ENCODE results near the gene ECT2.
A peak's percentile ranks its signal among the peaks of the same experiment; 100 is the strongest.
"Not testable (repeated sequence)": the region's sequence is repeated elsewhere in the genome, so short reads cannot be mapped to it uniquely, and the experiment has no call there.

ECT2 gene

DNA sequence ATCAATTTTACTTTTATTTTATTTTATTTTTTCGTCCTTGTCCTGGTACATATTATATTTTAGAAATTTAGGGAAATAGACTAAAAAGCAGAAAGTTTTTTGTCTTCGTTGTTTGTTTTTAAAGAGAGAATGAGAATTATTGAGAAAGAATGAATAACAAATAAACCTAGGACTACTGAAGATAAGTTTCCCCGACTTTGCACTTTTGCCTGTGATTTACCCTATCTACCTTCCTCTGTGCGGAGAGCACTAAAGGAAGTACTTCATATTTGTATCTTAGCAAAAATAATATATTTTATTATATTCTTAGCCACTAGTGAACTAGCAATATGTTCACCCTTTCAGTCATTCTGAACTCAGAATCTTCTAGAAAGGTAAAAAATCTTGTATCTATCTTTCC is 60.6 kb downstream of the ECT2 start:
- no peak for DNase-seq (ENCODE audit: low spot score)

DNA sequence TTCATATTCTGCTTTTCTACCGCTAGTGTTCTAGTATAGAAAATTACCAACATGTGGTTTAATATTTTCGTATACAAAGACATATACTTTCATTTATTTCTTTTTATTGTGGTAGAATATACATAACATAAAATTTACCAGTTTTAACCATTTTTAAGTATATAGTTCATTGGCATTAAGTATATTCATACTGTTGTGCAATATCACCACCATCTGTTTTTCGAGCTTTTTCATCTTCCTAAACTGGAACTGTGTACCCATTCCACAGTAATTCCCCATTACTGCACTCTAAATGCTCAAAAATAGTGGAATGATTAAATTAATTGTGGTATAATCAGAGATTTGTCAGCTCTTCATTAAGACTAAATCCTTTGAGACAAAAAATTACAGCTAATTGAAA is 62.9 kb downstream of the ECT2 start:
- DNase-seq (ENCODE audit: low spot score): no peak

DNA sequence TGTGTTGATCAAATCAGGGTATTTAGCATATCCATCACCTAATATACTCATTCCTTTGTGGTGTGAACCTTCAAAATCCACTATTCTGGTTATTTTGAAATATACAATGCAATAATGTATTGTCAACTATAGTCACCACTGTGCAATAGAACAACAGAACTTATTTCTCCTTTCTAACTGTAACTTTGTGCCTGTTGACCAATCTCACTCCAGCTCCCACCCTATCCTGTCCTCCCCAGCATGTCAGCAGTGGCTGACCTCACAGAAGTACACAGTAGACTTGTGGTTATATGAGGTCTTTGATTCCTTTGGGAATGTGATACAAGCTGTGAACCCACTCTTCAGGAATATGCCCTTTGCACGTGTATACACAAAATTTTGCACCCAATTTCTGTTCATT is 64.2 kb downstream of the ECT2 start:
- DNase-seq (ENCODE audit: low spot score): no peak

- DNase-seq (ENCODE audit: low spot score): no peak
These were observed 65.3 kb downstream of the ECT2 start for GRCh38 chr3:172815857-172816256.

GRCh38 chr3:172816281-172816680 is 65.8 kb downstream of the ECT2 start:
- no peak for DNase-seq (ENCODE audit: low spot score)

GRCh38 chr3:172816968-172817367 is 66.4 kb downstream of the ECT2 start:
- no peak for DNase-seq (ENCODE audit: low spot score)

GRCh38 chr3:172820492-172820891 is 70.0 kb downstream of the ECT2 start:
- no peak for DNase-seq (ENCODE audit: low spot score)

DNA sequence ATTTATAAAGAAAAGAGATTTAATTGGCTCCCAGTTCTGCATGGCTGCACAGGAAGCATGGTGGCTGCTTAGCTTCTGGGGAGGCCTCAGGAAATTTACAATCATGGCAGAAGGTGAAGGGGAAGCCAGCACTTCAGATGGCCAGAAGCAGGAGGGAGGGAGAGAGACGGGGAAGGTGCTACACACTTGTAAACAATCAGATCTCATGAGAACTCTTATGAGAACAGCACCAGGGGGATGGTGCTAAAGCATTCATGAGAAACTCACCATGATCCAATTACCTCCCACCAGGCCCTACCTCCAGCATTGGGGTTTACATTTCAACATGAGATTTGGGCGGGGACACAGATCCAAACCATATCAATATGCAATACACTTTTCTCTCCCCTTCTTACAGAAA is 73.7 kb downstream of the ECT2 start:
- no peak for DNase-seq (ENCODE audit: low spot score)

DNA sequence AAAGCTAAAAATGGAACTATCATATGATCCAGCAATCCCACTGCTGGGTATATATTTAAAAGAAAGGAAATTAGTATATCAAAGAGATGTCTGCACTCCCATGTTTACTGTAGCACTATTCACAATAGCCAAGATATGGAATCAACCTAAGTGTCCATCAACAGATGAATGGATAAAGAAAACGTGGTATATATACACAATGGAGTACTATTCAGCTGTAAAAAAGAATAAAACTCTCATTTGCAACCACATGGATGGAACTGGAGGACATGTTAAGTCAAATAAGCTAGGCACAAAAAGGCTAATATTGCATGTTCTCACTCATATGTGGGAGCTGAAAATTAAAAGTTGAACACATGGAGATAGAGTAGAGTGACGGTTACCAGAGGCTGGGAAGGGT is 76.7 kb downstream of the ECT2 start:
- not testable (repeated sequence) for DNase-seq (ENCODE audit: low spot score)

DNA sequence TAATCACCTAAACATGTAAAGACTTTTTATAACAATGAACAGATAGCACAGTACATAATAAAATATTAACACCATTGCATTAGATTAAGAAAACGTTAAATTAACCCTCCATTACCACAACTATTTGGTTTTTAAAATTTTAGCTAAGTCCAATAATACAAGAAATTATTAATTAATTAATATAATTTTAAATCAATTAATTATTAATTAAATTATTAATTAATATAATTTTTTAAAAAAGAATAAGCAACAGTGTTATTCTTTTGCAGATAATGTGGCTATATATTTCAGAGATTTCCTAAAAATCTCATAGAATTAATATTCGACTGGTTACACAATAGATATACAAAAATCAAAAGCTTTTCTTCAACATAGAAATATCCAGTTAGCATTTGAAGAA is 82.5 kb downstream of the ECT2 start:
- DNase-seq (ENCODE audit: low spot score): no peak

- peak; percentile 74 for DNase-seq (ENCODE audit: low spot score)
These were observed 86.0 kb downstream of the ECT2 start for GRCh38 chr3:172836390-172836997.

GRCh38 chr3:172839679-172840078 is 89.2 kb downstream of the ECT2 start:
- no peak for DNase-seq (ENCODE audit: low spot score)

DNA sequence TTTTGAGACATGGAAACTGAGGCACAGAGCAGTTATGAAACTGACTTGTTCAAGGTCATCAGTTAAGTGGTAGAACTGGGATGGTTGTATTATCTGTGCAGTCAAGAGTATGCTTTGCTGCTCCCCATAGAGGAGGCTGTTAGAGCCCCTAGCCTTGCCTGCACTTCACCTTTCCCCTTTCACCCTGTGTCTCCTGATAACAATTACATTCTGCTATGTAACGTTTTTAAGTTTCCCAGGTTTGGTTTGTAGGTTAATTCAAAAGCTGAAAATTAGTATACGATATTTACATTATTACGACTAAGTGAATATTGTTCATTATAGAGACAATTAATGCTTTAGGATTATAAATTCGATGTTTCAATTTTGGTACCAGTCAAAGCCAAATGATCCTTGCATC is 89.9 kb downstream of the ECT2 start:
- no peak for DNase-seq (ENCODE audit: low spot score)

DNA sequence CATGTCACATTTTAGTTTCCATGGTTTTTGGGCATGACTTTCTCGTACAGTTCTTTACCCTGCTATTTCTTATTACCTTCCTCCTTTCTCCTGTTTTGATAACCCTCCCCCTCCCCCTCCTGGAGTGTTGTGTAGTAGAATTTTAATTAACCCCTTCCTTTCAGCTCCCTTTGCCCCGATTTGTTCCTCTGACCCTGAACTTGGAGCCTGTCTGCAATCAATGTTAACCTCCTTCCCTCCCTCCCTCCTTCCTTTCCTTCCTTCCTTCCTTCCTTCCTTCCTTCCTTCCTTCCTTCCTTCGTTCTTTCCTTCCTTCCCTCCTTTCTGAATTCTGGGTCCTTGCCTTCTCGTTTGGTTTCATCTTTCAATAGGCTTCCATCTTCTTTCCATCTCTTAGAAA is 90.4 kb downstream of the ECT2 start:
- no peak for DNase-seq (ENCODE audit: low spot score)

DNA sequence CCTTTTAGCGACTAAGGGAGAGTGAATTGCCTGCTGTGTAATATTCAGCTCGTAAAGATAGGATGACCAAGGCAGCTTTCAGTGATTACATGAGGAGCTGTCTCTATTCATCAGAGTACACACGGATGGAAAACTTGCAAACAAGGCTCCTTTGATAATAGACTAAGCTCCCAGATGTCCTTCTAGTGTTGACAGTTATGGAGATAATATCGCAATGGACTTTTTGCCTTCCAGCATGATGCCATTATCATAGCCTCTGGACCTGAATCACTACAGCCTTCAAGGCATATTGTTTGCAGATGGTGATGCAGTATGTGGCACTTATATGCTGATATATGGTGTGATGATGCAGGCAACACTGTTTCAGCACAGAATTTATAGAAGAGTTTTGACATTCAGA is 93.9 kb downstream of the ECT2 start:
- no peak for DNase-seq (ENCODE audit: low spot score)

GRCh38 chr3:172846103-172846561 is 95.6 kb downstream of the ECT2 start:
- DNase-seq (ENCODE audit: low spot score): peak; percentile 22

- no peak for DNase-seq (ENCODE audit: low spot score)
These were observed 96.2 kb downstream of the ECT2 start for GRCh38 chr3:172846706-172847105.

DNA sequence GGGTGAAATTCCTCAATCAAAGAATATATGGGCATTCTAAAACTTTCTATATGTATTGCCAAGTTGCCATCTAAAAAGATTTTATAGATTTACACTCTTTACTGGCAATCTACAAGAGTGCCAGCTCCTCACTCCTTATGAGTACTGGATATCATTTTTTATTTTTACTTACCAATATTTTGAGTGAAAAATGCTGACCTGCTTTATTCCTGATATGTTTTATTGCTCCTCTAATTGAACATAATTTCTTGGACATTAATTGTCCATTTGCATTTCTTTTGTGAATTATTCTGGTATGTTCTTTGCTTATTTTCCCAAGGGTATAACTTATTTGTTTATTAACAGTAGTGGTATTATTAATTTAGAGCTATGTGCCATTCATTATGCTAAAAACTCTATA is 96.8 kb downstream of the ECT2 start:
- no peak for DNase-seq (ENCODE audit: low spot score)

GRCh38 chr3:172848910-172849309 is 98.4 kb downstream of the ECT2 start:
- DNase-seq (ENCODE audit: low spot score): no peak

DNA sequence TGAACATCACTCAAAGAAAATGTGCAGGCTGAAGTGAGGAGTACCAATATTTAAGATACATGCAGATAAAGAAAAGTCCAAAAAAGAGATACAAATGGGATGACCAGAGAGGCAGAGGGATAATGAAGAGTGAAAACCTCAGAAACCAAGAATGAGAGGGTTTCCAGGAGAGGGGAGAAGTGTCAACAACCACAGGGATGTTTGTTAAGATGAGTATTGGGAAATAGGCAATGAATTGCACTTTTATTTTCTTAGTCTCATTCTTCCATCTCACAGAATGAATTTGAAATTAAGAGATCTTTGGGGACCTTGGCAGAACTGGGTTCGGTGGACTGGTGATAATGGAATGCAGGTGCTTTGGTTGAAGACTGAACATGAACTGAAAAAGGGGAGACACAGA is 102.5 kb downstream of the ECT2 start:
- DNase-seq (ENCODE audit: low spot score): no peak

GRCh38 chr3:172853921-172854666 is 103.6 kb downstream of the ECT2 start:
- DNase-seq (ENCODE audit: low spot score): no peak

DNA sequence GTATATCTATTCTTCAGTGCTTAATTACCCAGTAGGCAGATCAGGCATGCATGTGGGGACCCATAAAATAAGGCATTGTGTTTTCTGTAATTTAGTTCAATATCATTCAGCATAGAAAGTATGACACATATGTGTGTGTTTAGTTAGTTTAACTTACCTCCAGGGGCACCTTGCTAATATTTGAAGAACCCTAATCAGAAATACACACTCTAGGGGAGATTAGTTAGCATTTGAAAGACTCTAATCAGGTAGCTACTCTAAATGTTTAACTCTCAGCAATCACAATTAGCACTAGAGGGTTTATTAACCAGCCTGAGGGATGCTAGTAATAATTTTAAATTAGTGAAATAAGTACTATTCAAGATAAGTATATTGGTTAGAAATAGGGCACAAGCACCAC is 104.5 kb downstream of the ECT2 start:
- no peak for DNase-seq (ENCODE audit: low spot score)

DNA sequence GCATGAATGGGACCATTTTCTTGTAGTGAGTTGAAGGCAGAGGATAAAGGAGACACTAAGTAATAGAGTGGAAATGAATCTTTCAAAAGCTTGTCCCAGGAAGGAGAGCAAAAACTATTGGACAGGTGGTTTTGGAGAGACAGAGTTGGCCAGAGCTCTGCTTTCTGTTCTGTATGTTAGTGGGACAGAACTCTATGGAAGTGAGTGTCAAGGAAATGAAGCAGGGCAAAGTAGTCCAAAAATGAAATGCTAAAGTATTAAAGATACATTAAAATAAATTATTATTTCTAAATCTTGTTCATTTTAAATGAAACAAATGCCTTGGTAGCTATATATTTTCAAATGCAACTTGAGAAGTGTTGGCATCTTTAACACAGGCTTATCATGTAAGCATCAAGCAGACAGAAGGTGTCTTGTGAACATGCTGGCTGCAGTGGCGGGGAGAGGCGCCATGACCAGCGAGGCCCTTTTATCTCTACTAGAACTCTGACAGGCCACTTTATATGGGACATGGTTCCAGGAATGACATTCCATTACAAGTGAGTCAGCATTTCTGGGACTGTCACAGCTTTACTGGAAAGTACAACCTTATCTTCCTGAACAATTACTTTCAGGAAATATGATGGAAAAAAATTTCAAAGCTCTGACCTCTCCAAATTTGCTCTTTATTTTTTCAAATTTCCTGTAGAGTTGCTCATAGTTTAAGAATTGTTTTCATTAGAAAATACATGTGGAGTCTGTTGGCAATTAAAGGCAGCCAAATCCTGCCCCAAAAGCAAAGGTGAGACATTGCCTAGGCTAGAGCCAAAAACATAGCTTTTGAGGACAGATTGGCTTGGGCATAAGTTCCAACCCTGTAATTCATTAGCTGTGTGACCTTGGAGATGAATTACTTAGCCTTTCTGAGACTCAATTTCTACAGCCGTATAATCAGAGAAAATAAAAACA is 106.5 kb downstream of the ECT2 start:
- DNase-seq (ENCODE audit: low spot score): no peak
